SU-DHL-6 (cell line): ENCODE data around the gene SYNM.

Source experiments
- H2AFZ ChIP-seq: fragments of 200-600 bp; sonication (generic); 2 replicates; pipeline ENCODE4 v1.6.1; 2014; ENCODE audit warnings: low read depth, mild to moderate bottlenecking, moderate library complexity, mixed read lengths, antibody characterized with exemption, low read length; ENCODE audit not compliant: severe bottlenecking
- H3F3A ChIP-seq: fragments of 200-600 bp; shearing (Covaris generic); 2 replicates; pipeline ENCODE4 v1.6.0; 2016; ENCODE audit warnings: antibody characterized with exemption, mild to moderate bottlenecking; ENCODE audit not compliant: insufficient read depth
- H3K27ac ChIP-seq: fragments of 200-600 bp; sonication (generic); 2 replicates; pipeline ENCODE4 v1.5.1; 2016; ENCODE audit warnings: low read depth, mild to moderate bottlenecking, low read length, moderate library complexity, mixed read lengths
- H3K27me3 ChIP-seq: fragments of 200-600 bp; sonication (generic), shearing (Covaris generic); 2 replicates; pipeline ENCODE4 v1.6.0; 2014; ENCODE audit warnings: mild to moderate bottlenecking, low read length
- H3K36me3 ChIP-seq: fragments of 200-600 bp; sonication (generic); 2 replicates; pipeline ENCODE4 v1.6.1; 2014; ENCODE audit warnings: mild to moderate bottlenecking, low read length, mixed read lengths
- H3K4me2 ChIP-seq: fragments of 300-600, 200-600 bp; shearing (Covaris generic), sonication (generic); 2 replicates; pipeline ENCODE4 v1.6.0; 2014; ENCODE audit warnings: low read length, low read depth, mild to moderate bottlenecking; ENCODE audit not compliant: poor library complexity, severe bottlenecking
- H3K4me3 ChIP-seq: fragments of 200-600 bp; sonication (generic); 2 replicates; pipeline ENCODE4 v1.5.1; 2014; ENCODE audit warnings: antibody characterized with exemption, low read length, mild to moderate bottlenecking, mixed read lengths; ENCODE audit not compliant: insufficient read depth, poor library complexity, severe bottlenecking
- H3K79me2 ChIP-seq: fragments of 200-600 bp; sonication (generic); 2 replicates; pipeline ENCODE4 v1.6.1; 2014; ENCODE audit warnings: mild to moderate bottlenecking, low read length, moderate library complexity; ENCODE audit not compliant: insufficient read depth
- H3K9ac ChIP-seq: fragments of 200-600 bp; sonication (generic); 2 replicates; pipeline ENCODE4 v1.7.0; 2014; ENCODE audit warnings: mild to moderate bottlenecking, low read length
- H3K9me2 ChIP-seq: fragments of 200-600 bp; sonication (generic); replicated peaks from 2 replicates; pipeline ENCODE4 v1.6.1; 2014; ENCODE audit warnings: low read length; ENCODE audit not compliant: insufficient read depth
- H3K9me3 ChIP-seq: fragments of 200-600 bp; sonication (generic); 2 replicates; pipeline ENCODE4 v1.6.1; 2014; ENCODE audit warnings: low read length, mixed read lengths; ENCODE audit not compliant: insufficient read depth
- H4K20me1 ChIP-seq: fragments of 200-600 bp; sonication (generic); 2 replicates; pipeline ENCODE4 v1.6.1; 2014; ENCODE audit warnings: low read depth, mild to moderate bottlenecking, antibody characterized with exemption, low read length, moderate library complexity, mixed read lengths
- EZH2phosphoT487 ChIP-seq: fragments of 200-600 bp; sonication (generic), shearing (Covaris generic); conservative IDR thresholded peaks from 2 replicates; pipeline ENCODE4 v1.6.1; 2018; ENCODE audit warnings: mild to moderate bottlenecking, antibody characterized with exemption, low read length, moderate library complexity, mixed read lengths
- TF ChIP-seq, protein P1 (sequence below): fragments of 200-600 bp; sonication (generic); IDR thresholded peaks from one replicate; pipeline ENCODE4 v1.5.1; 2017; ENCODE audit warnings: antibody characterized with exemption, mild to moderate bottlenecking, low read length, moderate library complexity; ENCODE audit not compliant: insufficient read depth, poor library complexity, severe bottlenecking

The SYNM gene

DNA sequence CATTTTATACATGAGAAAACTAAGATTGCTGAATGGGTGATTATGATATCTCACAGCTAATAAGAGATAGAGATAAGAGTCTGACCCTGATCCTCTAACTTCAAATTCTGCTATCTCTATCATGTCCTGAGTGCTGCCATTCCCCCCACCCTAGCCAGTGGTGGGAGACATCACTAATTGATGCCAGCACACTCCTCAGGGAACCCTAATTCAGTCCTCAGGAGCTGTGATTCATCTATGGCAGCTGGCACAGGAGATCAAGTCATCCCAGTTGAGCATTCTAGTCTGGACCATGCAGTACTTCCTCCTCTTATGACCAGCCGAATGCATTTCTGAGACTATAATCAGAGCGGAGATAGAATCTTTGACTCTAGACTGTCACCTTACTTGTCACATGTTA, 71.9 kb downstream of the SYNM start:
- no peak for TF ChIP-seq EZH2phosphoT487
- TF ChIP-seq, protein P1, sequence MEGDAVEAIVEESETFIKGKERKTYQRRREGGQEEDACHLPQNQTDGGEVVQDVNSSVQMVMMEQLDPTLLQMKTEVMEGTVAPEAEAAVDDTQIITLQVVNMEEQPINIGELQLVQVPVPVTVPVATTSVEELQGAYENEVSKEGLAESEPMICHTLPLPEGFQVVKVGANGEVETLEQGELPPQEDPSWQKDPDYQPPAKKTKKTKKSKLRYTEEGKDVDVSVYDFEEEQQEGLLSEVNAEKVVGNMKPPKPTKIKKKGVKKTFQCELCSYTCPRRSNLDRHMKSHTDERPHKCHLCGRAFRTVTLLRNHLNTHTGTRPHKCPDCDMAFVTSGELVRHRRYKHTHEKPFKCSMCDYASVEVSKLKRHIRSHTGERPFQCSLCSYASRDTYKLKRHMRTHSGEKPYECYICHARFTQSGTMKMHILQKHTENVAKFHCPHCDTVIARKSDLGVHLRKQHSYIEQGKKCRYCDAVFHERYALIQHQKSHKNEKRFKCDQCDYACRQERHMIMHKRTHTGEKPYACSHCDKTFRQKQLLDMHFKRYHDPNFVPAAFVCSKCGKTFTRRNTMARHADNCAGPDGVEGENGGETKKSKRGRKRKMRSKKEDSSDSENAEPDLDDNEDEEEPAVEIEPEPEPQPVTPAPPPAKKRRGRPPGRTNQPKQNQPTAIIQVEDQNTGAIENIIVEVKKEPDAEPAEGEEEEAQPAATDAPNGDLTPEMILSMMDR: no peak
- Histone ChIP-seq H3K4me3 (no peak overlapping the region), H3K79me2 (no peaks in the 10 kb centered on the region), H4K20me1 (no peaks in the 10 kb centered on the region), H3K36me3 (no peaks in the 10 kb centered on the region), H3K27me3 (no peaks in the 10 kb centered on the region), H3F3A (no peaks in the 10 kb centered on the region), H3K9me2 (no peaks in the 10 kb centered on the region), H2AFZ (no peak overlapping the region), H3K27ac (no peak overlapping the region), H3K9ac (no peak overlapping the region), H3K4me2 (no peak overlapping the region), H3K9me3 (no peaks in the 10 kb centered on the region)

DNA sequence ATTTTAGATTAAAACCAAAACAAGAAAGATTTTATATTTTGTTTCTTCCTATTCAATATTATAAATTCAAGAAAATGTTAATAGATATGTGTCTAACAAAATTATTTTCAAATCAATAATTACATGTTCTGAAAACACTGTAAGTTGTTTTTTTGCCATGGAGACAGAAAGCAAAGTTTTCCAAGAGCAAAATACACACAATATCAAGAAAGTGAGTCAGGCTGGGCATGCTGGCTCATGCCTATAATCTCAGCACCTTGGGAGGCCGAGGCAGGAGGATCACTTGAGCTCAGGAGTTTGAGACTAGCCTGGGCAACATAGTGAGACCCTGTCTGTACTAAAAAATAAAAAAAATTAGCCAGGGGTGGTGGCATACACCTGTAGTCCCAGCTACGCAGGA, 72.8 kb downstream of the SYNM start:
- Histone ChIP-seq H3K9ac (no peak overlapping the region), H3K9me3 (no peaks in the 10 kb centered on the region), H3K4me3 (no peak overlapping the region), H3K27me3 (no peaks in the 10 kb centered on the region), H3F3A (no peaks in the 10 kb centered on the region), H3K9me2 (no peaks in the 10 kb centered on the region), H2AFZ (no peak overlapping the region), H4K20me1 (no peaks in the 10 kb centered on the region), H3K27ac (no peak overlapping the region), H3K4me2 (no peak overlapping the region), H3K36me3 (no peaks in the 10 kb centered on the region; the same call in 1 of the 2 replicates), H3K79me2 (no peaks in the 10 kb centered on the region)
- TF ChIP-seq, protein P1: no peak
- no peak for TF ChIP-seq EZH2phosphoT487

DNA sequence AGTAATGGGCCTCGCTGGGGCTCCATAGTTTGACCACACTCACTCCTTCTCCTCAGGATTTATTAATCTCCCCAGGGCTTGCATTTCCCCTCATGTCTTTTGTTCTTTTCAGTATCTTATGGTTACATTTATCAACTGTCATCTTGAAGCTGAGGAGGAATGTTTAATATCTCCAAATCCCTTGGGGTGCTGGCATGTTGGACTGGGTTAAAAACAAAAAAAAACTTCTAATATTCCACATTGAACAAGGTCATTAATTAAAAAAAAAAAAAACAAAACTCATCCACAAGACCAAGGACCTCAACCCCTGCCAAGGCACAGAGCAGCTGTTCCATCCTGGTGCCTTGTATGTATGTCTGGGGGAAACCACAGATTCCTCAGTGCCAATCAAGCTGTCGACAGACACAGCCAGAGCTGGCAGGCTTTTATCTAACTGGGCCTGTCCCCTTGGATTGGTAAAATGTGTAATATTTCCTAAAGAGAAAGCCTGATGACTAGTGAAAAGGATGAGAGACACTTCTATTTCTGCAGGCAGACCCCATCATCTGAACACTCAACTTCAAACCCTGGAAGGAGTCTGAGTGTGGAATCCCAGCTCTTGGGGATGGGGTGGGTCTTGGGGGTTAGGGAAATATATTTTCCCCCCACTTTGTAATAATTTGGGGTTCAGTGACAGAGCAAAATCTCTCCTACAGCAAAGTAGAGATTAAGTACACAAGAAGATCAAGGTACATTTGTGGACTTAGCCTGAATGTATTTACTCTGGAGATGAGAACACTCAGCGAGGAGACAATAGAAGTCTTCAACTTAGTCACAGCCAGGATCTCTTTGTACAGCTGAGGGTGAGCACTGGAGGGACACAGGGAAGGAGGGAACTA, 75.4 kb downstream of the SYNM start:
- Histone ChIP-seq H3K9me3 (no peaks in the 10 kb centered on the region), H4K20me1 (no peaks in the 10 kb centered on the region), H3K36me3 (no peaks in the 10 kb centered on the region; the same call in 1 of the 2 replicates), H3K9ac (no peak overlapping the region), H3F3A (no peaks in the 10 kb centered on the region), H3K27me3 (no peaks in the 10 kb centered on the region), H3K9me2 (no peaks in the 10 kb centered on the region), H3K4me2 (no peak overlapping the region), H3K27ac (no peak overlapping the region), H2AFZ (no peak overlapping the region), H3K79me2 (no peaks in the 10 kb centered on the region), H3K4me3 (no peak overlapping the region)
- TF ChIP-seq, protein P1: no peak
- no peak for TF ChIP-seq EZH2phosphoT487
